ENCODE measurements around the gene TMEM106C.

Gene TMEM106C

GRCh38 chr12:47999816-48000215, 36.4 kb downstream of the TMEM106C start:
- no peak for DNase-seq

GRCh38 chr12:48000878-48001504, 37.6 kb downstream of the TMEM106C start:
- no peak for DNase-seq

GRCh38 chr12:48001505-48002413, 38.4 kb downstream of the TMEM106C start:
- DNase-seq: no peak

- DNase-seq: no peak
These were observed 39.0 kb downstream of the TMEM106C start for GRCh38 chr12:48002414-48002730.

GRCh38 chr12:48002773-48003218, 39.4 kb downstream of the TMEM106C start:
- DNase-seq: no peak

- DNase-seq: no peak
These were observed 40.0 kb downstream of the TMEM106C start for GRCh38 chr12:48003226-48004052.

GRCh38 chr12:48004053-48004941, 40.9 kb downstream of the TMEM106C start, which contains the start of gene COL2A1:
TSS of gene COL2A1 (minus strand) at chr12:48004476. CDS start at chr12:48004321, 155 bp downstream.
- DNase-seq: no peak

GRCh38 chr12:48005001-48005749, 41.8 kb downstream of the TMEM106C start:
- no peak for DNase-seq

- no peak for DNase-seq
These were observed 42.3 kb downstream of the TMEM106C start for GRCh38 chr12:48005750-48006021.

GRCh38 chr12:48007206-48007605, 43.8 kb downstream of the TMEM106C start:
- DNase-seq: no peak

GRCh38 chr12:48008349-48008748, 45.0 kb downstream of the TMEM106C start:
- no peak for DNase-seq

GRCh38 chr12:48008950-48009349, 45.6 kb downstream of the TMEM106C start:
- no peak for DNase-seq

- no peak for DNase-seq
These were observed 46.1 kb downstream of the TMEM106C start for GRCh38 chr12:48009471-48009870.

- DNase-seq: no peak
These were observed 47.1 kb downstream of the TMEM106C start for GRCh38 chr12:48010366-48010970.

- no peak for DNase-seq
These were observed 48.7 kb downstream of the TMEM106C start for GRCh38 chr12:48012070-48012469.

- DNase-seq: no peak
These were observed 49.9 kb downstream of the TMEM106C start for GRCh38 chr12:48013287-48013686.

- DNase-seq: no peak
These were observed 51.7 kb downstream of the TMEM106C start for GRCh38 chr12:48015129-48015528.

GRCh38 chr12:48015954-48016353, 52.6 kb downstream of the TMEM106C start:
- no peak for DNase-seq

- DNase-seq: no peak
These were observed 53.1 kb downstream of the TMEM106C start for GRCh38 chr12:48016373-48017020.

- no peak for DNase-seq
These were observed 54.1 kb downstream of the TMEM106C start for GRCh38 chr12:48017496-48017895.

All from NCI-H1694 treated with DMSO at 0.1 percent for 48 hours (cell line).